ENCODE measurements around the gene TAF4. TPM values are rescaled to one million over a fixed set of nuclear protein-coding genes. Genes with fewer than 3 reads are reported as not detected.
A peak's percentile ranks its signal among the peaks of the same experiment; 100 is the strongest.
"Not testable (repeated sequence)": the region's sequence is repeated elsewhere in the genome, so short reads cannot be mapped to it uniquely, and the experiment has no call there.

TAF4 gene
- total and polyA plus RNA-seq, 4 experiments from 2014 or later, result 0.54 to 33.1 (median 17.5) TPM

DNA sequence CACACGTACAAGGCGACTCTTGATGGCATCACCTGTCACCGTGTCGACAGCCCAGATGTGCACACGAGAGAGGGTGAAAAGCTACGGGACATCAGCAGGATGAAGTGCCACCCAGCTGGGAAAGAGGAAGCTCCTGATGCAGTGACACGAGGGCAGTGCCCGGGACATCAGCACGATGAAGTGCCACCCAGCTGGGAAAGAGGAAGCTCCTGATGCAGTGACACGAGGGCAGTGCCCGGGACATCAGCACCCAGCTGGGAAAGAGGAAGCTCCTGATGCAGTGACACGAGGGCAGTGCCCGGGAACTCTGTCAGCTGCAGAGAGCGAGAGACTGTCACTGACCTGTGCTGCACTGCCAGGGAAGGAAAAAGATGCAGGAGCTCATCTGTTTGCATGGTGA is 81.2 kb downstream of the TAF4 start:
- H3K36me3 ChIP-seq (ENCODE audit: insufficient read depth, low read length); POLR2A ChIA-PET (ENCODE audit: partially characterized antibody); CTCF ChIA-PET (ENCODE audit: partially characterized antibody); H3K27me3 Mint-ChIP-seq; DNase-seq; intact Hi-C loops (cut with micrococcal nuclease); H3K4me3 ChIP-seq (ENCODE audit: low read length in 2 of 2); H3K27me3 ChIP-seq (ENCODE audit: insufficient read depth, low read length); H3K27ac ChIP-seq (ENCODE audit: low read depth, low read length); H3K9me3 ChIP-seq (ENCODE audit: control insufficient read depth in 1 of 2, low read length in 2 of 2); H3K4me1 ChIP-seq (ENCODE audit: insufficient read depth, low read length): not testable (repeated sequence)
- peaks cover 37 to 57% of the 10 kb centered on the region in 2 donors for H3K36me3 Mint-ChIP-seq
- H3K4me1 Mint-ChIP-seq, result peaks cover 9 to 43% (median 19%) of the 10 kb centered on the region in 4 donors
- H3K27ac Mint-ChIP-seq, result peak overlapping the region in 1 of 7 donors; percentile 83
- peak overlapping the region in 1 of 8 donors; percentile 43 for H3K4me3 Mint-ChIP-seq
- peaks cover 0 to 26% (median 10%) of the 10 kb centered on the region in 8 donors for H3K9me3 Mint-ChIP-seq

- POLR2A ChIA-PET (ENCODE audit: partially characterized antibody), result no interaction called here
Observed at GRCh38 chr20:61983965-61984364, 81.7 kb downstream of the TAF4 start.

DNA sequence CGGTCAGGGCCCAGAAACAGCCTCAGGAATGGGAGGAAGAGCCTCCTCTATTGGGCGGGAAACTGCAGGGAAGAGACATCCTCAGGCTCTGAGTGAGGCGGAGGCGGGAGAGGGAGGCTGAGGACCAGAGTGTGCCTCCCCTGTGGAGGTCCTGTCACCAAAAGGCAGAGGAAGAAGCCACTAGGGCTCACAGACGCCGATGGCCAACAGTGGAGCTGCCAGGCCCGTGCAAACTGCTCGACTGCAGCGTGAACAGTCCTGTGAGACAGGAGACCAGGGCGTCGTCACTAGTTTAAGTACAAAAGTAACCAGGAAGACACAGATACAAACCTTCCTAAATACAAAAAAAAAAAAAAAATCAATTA is 82.7 kb downstream of the TAF4 start:
- H3K4me3 ChIP-seq (ENCODE audit: low read length in 2 of 2), result no peak overlapping the region
- ChIA-PET CTCF (ENCODE audit: partially characterized antibody) (no interaction called here), POLR2A (ENCODE audit: partially characterized antibody) (no interaction called here)
- no peak for DNase-seq
- peaks cover 30 to 48% of the 10 kb centered on the region in 2 donors for H3K36me3 Mint-ChIP-seq
- H3K9me3 ChIP-seq (ENCODE audit: control insufficient read depth in 1 of 2, low read length in 2 of 2), result peaks cover 0 to 4% of the 10 kb centered on the region in 2 donors
- H3K36me3 ChIP-seq (ENCODE audit: insufficient read depth, low read length), result peaks cover 5% of the 10 kb centered on the region
- H3K9me3 Mint-ChIP-seq, result peaks cover 0 to 24% (median 10%) of the 10 kb centered on the region in 8 donors
- peak overlapping the region in 1 of 7 donors; percentile 35 for H3K27ac Mint-ChIP-seq
- intact Hi-C loops (cut with micrococcal nuclease), result no loop called here
- peaks cover 8 to 43% (median 19%) of the 10 kb centered on the region in 4 donors for H3K4me1 Mint-ChIP-seq
- no peak overlapping the region for H3K4me3 Mint-ChIP-seq
- H3K4me1 ChIP-seq (ENCODE audit: insufficient read depth, low read length), result peaks cover 8% of the 10 kb centered on the region
- no peaks in the 10 kb centered on the region for H3K27me3 ChIP-seq (ENCODE audit: insufficient read depth, low read length)
- no peaks in the 10 kb centered on the region for H3K27me3 Mint-ChIP-seq
- no peak overlapping the region for H3K27ac ChIP-seq (ENCODE audit: low read depth, low read length)

More at GRCh38 chr20:61983965-61984364, 81.7 kb downstream of the TAF4 start:
- H3K27me3 Mint-ChIP-seq, result no peaks in the 10 kb centered on the region
- no peak overlapping the region for H3K27ac ChIP-seq (ENCODE audit: low read depth, low read length)
- no peaks in the 10 kb centered on the region for H3K27me3 ChIP-seq (ENCODE audit: insufficient read depth, low read length)
- peak overlapping the region in 1 of 7 donors; percentile 83 for H3K27ac Mint-ChIP-seq
- CTCF ChIA-PET (ENCODE audit: partially characterized antibody), result no interaction called here
- H3K36me3 Mint-ChIP-seq, result peaks cover 35 to 53% of the 10 kb centered on the region in 2 donors
- DNase-seq, result no peak
- no peak overlapping the region for H3K4me3 ChIP-seq (ENCODE audit: low read length in 2 of 2)
- peak overlapping the region in 1 of 8 donors; percentile 43 for H3K4me3 Mint-ChIP-seq
- H3K4me1 Mint-ChIP-seq, result peaks cover 9 to 43% (median 19%) of the 10 kb centered on the region in 4 donors
- intact Hi-C loops (cut with micrococcal nuclease), result no loop called here
- peaks cover 5% of the 10 kb centered on the region for H3K36me3 ChIP-seq (ENCODE audit: insufficient read depth, low read length)
- H3K9me3 ChIP-seq (ENCODE audit: control insufficient read depth in 1 of 2, low read length in 2 of 2), result peaks cover 0 to 4% of the 10 kb centered on the region in 2 donors
- peaks cover 0 to 26% (median 10%) of the 10 kb centered on the region in 8 donors for H3K9me3 Mint-ChIP-seq
- peaks cover 8% of the 10 kb centered on the region for H3K4me1 ChIP-seq (ENCODE audit: insufficient read depth, low read length)

- Histone ChIP-seq H3K36me3 (ENCODE audit: insufficient read depth, low read length) (peaks cover under 1% of the 10 kb centered on the region), H3K27me3 (ENCODE audit: insufficient read depth, low read length) (no peaks in the 10 kb centered on the region), H3K4me1 (ENCODE audit: insufficient read depth, low read length) (peaks cover 8% of the 10 kb centered on the region), H3K4me3 (ENCODE audit: low read length in 2 of 2) (no peak overlapping the region), H3K9me3 (ENCODE audit: control insufficient read depth in 1 of 2, low read length in 2 of 2) (peaks cover 0 to 4% of the 10 kb centered on the region in 2 donors), H3K27ac (ENCODE audit: low read depth, low read length) (no peak overlapping the region)
- ChIA-PET POLR2A (ENCODE audit: partially characterized antibody) (no interaction called here), CTCF (ENCODE audit: partially characterized antibody) (no interaction called here)
- DNase-seq, result peak in 3 of 5 donors; percentile 4 to 5 (median 4)
- no peaks in the 10 kb centered on the region for H3K27me3 Mint-ChIP-seq
- H3K27ac Mint-ChIP-seq, result peak overlapping the region in 5 of 7 donors; percentile 29 to 89 (median 79)
- H3K9me3 Mint-ChIP-seq, result peaks cover 0 to 24% (median 10%) of the 10 kb centered on the region in 8 donors
- intact Hi-C loops (cut with micrococcal nuclease), result no loop called here
- H3K4me3 Mint-ChIP-seq, result peak overlapping the region in 3 of 8 donors; percentile 21 to 48 (median 34)
- H3K36me3 Mint-ChIP-seq, result peaks cover 28 to 44% of the 10 kb centered on the region in 2 donors
- peaks cover 8 to 43% (median 19%) of the 10 kb centered on the region in 4 donors for H3K4me1 Mint-ChIP-seq
Observed at GRCh38 chr20:61982191-61982950, 83.3 kb downstream of the TAF4 start.

- Mint-ChIP-seq H3K4me1 (peaks cover 8 to 38% (median 19%) of the 10 kb centered on the region in 4 donors), H3K27ac (peak overlapping the region in 4 of 7 donors; percentile 75 to 89 (median 83)), H3K9me3 (peaks cover 0 to 20% (median 10%) of the 10 kb centered on the region in 8 donors), H3K36me3 (peaks cover 21 to 40% of the 10 kb centered on the region in 2 donors)
- H3K4me3 ChIP-seq (ENCODE audit: low read length in 2 of 2); H3K36me3 ChIP-seq (ENCODE audit: insufficient read depth, low read length); H3K27me3 ChIP-seq (ENCODE audit: insufficient read depth, low read length); H3K9me3 ChIP-seq (ENCODE audit: control insufficient read depth in 1 of 2, low read length in 2 of 2); POLR2A ChIA-PET (ENCODE audit: partially characterized antibody); H3K27ac ChIP-seq (ENCODE audit: low read depth, low read length); H3K4me3 Mint-ChIP-seq; CTCF ChIA-PET (ENCODE audit: partially characterized antibody); intact Hi-C loops (cut with micrococcal nuclease); H3K4me1 ChIP-seq (ENCODE audit: insufficient read depth, low read length); H3K27me3 Mint-ChIP-seq; DNase-seq: not testable (repeated sequence)
Observed at GRCh38 chr20:61981691-61982090, 84.0 kb downstream of the TAF4 start.

DNA sequence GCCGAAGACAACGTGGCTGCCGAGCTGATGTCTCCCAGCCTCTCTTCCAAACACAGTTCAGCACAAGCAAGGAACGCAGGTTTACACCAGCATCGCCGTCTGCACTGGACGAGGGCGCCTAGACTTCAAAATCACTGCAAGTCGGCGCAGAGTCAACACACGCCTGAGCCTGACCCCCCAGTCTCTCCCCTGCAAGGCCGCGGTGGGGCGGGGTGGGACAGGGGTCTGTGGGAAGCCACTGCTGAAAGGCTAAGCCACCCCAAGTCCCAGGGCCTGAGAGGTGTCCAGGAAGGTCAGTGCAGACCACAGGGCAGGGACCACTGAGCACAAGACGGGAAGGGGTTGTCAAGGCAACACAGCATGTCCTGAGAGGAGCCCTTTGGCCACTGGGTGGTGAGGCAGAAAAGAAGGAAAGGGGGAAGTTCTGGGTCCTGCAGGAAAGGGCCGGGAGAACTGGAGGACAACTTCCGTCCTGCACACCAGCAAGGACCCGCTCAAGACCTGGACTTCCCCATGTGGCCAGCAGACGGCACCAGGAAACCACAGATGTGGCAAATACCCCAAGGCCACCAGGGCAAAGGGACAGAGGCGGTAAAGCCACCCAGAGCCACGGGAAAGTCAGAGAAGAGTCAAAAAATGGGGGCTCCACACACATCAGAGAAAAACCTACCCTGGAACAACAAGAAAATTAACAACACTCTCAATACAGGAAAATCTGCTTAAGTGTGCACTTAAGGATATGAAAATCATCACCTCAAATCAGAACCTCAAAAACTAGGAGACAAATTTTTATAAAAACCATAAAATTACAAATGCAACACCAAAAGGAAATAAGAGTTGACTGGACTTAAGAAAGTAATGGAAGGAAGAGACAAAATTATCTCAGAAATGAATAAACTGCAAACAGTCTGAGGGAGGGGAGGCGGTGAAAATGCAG is 84.8 kb downstream of the TAF4 start:
- H3K4me1 Mint-ChIP-seq, result peaks cover 8 to 38% (median 18%) of the 10 kb centered on the region in 4 donors
- H3K27me3 ChIP-seq (ENCODE audit: insufficient read depth, low read length), result no peaks in the 10 kb centered on the region
- peaks cover 7% of the 10 kb centered on the region for H3K36me3 ChIP-seq (ENCODE audit: insufficient read depth, low read length)
- intact Hi-C loops (cut with micrococcal nuclease), result no loop called here
- H3K4me1 ChIP-seq (ENCODE audit: insufficient read depth, low read length), result no peaks in the 10 kb centered on the region
- no peak for DNase-seq
- peaks cover 21 to 38% of the 10 kb centered on the region in 2 donors for H3K36me3 Mint-ChIP-seq
- POLR2A ChIA-PET (ENCODE audit: partially characterized antibody), result no interaction called here
- H3K9me3 Mint-ChIP-seq, result peaks cover 0 to 18% (median 8%) of the 10 kb centered on the region in 8 donors
- H3K27me3 Mint-ChIP-seq, result no peaks in the 10 kb centered on the region
- peak overlapping the region in 3 of 7 donors; percentile 35 to 75 (median 42) for H3K27ac Mint-ChIP-seq
- peak overlapping the region in 2 of 8 donors; percentile 44 to 67 for H3K4me3 Mint-ChIP-seq
- CTCF ChIA-PET (ENCODE audit: partially characterized antibody), result no interaction called here
- H3K4me3 ChIP-seq (ENCODE audit: low read length in 2 of 2), result no peak overlapping the region
- H3K9me3 ChIP-seq (ENCODE audit: control insufficient read depth in 1 of 2, low read length in 2 of 2), result peaks cover 0 to 4% of the 10 kb centered on the region in 2 donors
- no peak overlapping the region for H3K27ac ChIP-seq (ENCODE audit: low read depth, low read length)
